WTC11 (cell line): ENCODE measurements around the gene RBSN. TPM values are rescaled to one million over a fixed set of nuclear protein-coding genes. Genes with fewer than 3 reads are reported as not detected.
A peak's percentile ranks its signal among the peaks of the same experiment; 100 is the strongest.

Experiments
- ATF1 ChIP-seq: sonication (generic); formaldehyde crosslinking; IDR thresholded peaks from 2 replicates; pipeline ENCODE4 v1.8.1; 2023; ENCODE audit warnings: mild to moderate bottlenecking, moderate library complexity, missing genetic modification reagents
- CREB1 ChIP-seq: sonication (generic); formaldehyde crosslinking; IDR thresholded peaks from 2 replicates; pipeline ENCODE4 v1.8.0; 2023; ENCODE audit warnings: mild to moderate bottlenecking, missing genetic modification reagents
- CREM ChIP-seq: sonication (generic); formaldehyde crosslinking; IDR thresholded peaks from 2 replicates; pipeline ENCODE4 v1.8.1; 2022; ENCODE audit warnings: mild to moderate bottlenecking, missing genetic modification reagents, moderate library complexity
- ELF4 ChIP-seq: sonication (generic); formaldehyde crosslinking; IDR thresholded peaks from 2 replicates; pipeline ENCODE4 v1.8.1; 2022; ENCODE audit warnings: low read depth, mild to moderate bottlenecking, moderate library complexity, missing genetic modification reagents
- EMX1 ChIP-seq: fragments of 250-450 bp; sonication (Bioruptor Pico); IDR thresholded peaks from 2 replicates; pipeline ENCODE4 v1.8.0; 2021; ENCODE audit warnings: mild to moderate bottlenecking
- FOXJ3 ChIP-seq: sonication (generic); formaldehyde crosslinking; IDR thresholded peaks from 2 replicates; pipeline ENCODE4 v1.9.0; 2021; ENCODE audit warnings: missing genetic modification reagents, mild to moderate bottlenecking, borderline replicate concordance
- JAZF1 ChIP-seq: fragments of 250-450 bp; sonication (Bioruptor Pico); IDR thresholded peaks from 2 replicates; pipeline ENCODE4 v1.9.0; 2021; ENCODE audit warnings: moderate library complexity, mild to moderate bottlenecking, inconsistent platforms
- NR3C1 ChIP-seq: sonication (generic); formaldehyde crosslinking; conservative IDR thresholded peaks from 2 replicates; pipeline ENCODE4 v1.8.1; 2023; ENCODE audit warnings: low read depth, mild to moderate bottlenecking, missing genetic modification reagents
- OVOL2 ChIP-seq: fragments of 250-450 bp; sonication (Bioruptor Pico); IDR thresholded peaks from 2 replicates; pipeline ENCODE4 v1.9.0; 2021; ENCODE audit warnings: mild to moderate bottlenecking, borderline replicate concordance
- SP1 ChIP-seq: sonication (generic); formaldehyde crosslinking; conservative IDR thresholded peaks from 2 replicates; pipeline ENCODE4 v1.8.1; 2022; ENCODE audit warnings: missing genetic modification reagents
- TCF7 ChIP-seq: sonication (generic); formaldehyde crosslinking; IDR thresholded peaks from 2 replicates; pipeline ENCODE4 v1.8.0; 2022; ENCODE audit warnings: mild to moderate bottlenecking, low read depth, missing genetic modification reagents, moderate library complexity
- TEAD1 ChIP-seq: sonication (generic); formaldehyde crosslinking; IDR thresholded peaks from 2 replicates; pipeline ENCODE4 v1.8.0; 2022; ENCODE audit warnings: mild to moderate bottlenecking, missing genetic modification reagents
- TP53 ChIP-seq: sonication (generic); formaldehyde crosslinking; IDR thresholded peaks from 2 replicates; pipeline ENCODE4 v1.8.1; 2023; ENCODE audit warnings: mild to moderate bottlenecking, missing genetic modification reagents
- ZNF263 ChIP-seq: sonication (generic); formaldehyde crosslinking; IDR thresholded peaks from 2 replicates; pipeline ENCODE4 v1.8.1; 2022; ENCODE audit warnings: low read depth, mild to moderate bottlenecking, moderate library complexity, missing genetic modification reagents
- ZNF396 ChIP-seq: fragments of 250-450 bp; sonication (Bioruptor Pico); IDR thresholded peaks from 2 replicates; pipeline ENCODE4 v1.8.0; 2021; ENCODE audit warnings: mild to moderate bottlenecking, moderate library complexity, borderline replicate concordance
- ZNF423 ChIP-seq: fragments of 250-450 bp; sonication (Bioruptor Pico); IDR thresholded peaks from 2 replicates; pipeline ENCODE4 v2.1.2; 2022; ENCODE audit warnings: mild to moderate bottlenecking, moderate library complexity
- total RNA-seq: library from RNA; stranded (reverse); gene quantifications from 3 replicates; pipeline ENCODE4 v1.2.3, GENCODE V29; 2021
- TF ChIP-seq, protein P1 (sequence below): sonication (generic); formaldehyde crosslinking; IDR thresholded peaks from 2 replicates; pipeline ENCODE4 v1.8.0; 2022; ENCODE audit warnings: missing genetic modification reagents
- TF ChIP-seq, protein P2 (sequence below): sonication (generic); formaldehyde crosslinking; conservative IDR thresholded peaks from 2 replicates; pipeline ENCODE4 v1.8.1; 2022; ENCODE audit warnings: mild to moderate bottlenecking, missing genetic modification reagents
- TF ChIP-seq, protein P3 (sequence below): fragments of 250-450 bp; sonication (Bioruptor Pico); IDR thresholded peaks from 2 replicates; pipeline ENCODE4 v2.1.2; 2022; ENCODE audit warnings: mild to moderate bottlenecking, moderate library complexity
- TF ChIP-seq, protein P4 (sequence below): sonication (generic); formaldehyde crosslinking; IDR thresholded peaks from 2 replicates; pipeline ENCODE4 v1.8.0; 2022; ENCODE audit warnings: mild to moderate bottlenecking, missing genetic modification reagents
- TF ChIP-seq, protein P5 (sequence below): fragments of 200-600 bp; IDR thresholded peaks from 2 replicates; pipeline ENCODE4 v1.8.0; 2022; ENCODE audit warnings: antibody characterized with exemption
- TF ChIP-seq, protein P6 (sequence below): sonication (generic); formaldehyde crosslinking; conservative IDR thresholded peaks from 2 replicates; pipeline ENCODE4 v1.8.1; 2023; ENCODE audit warnings: mild to moderate bottlenecking, low read depth, missing genetic modification reagents, moderate library complexity
- TF ChIP-seq, protein P7 (sequence below): sonication (generic); formaldehyde crosslinking; IDR thresholded peaks from 2 replicates; pipeline ENCODE4 v1.8.1; 2023; ENCODE audit warnings: mild to moderate bottlenecking, moderate library complexity, missing genetic modification reagents
- TF ChIP-seq, protein P8 (sequence below): sonication (generic); formaldehyde crosslinking; IDR thresholded peaks from 2 replicates; pipeline ENCODE4 v1.8.0; 2022; ENCODE audit warnings: mild to moderate bottlenecking, missing genetic modification reagents
- TF ChIP-seq, protein P9 (sequence below): sonication (generic); formaldehyde crosslinking; IDR thresholded peaks from 2 replicates; pipeline ENCODE4 v1.8.1; 2022; ENCODE audit warnings: low read depth, mild to moderate bottlenecking, moderate library complexity, missing genetic modification reagents, borderline replicate concordance

Gene RBSN
- total RNA-seq, 1 experiment from 2014 or later = 24.2 TPM

DNA sequence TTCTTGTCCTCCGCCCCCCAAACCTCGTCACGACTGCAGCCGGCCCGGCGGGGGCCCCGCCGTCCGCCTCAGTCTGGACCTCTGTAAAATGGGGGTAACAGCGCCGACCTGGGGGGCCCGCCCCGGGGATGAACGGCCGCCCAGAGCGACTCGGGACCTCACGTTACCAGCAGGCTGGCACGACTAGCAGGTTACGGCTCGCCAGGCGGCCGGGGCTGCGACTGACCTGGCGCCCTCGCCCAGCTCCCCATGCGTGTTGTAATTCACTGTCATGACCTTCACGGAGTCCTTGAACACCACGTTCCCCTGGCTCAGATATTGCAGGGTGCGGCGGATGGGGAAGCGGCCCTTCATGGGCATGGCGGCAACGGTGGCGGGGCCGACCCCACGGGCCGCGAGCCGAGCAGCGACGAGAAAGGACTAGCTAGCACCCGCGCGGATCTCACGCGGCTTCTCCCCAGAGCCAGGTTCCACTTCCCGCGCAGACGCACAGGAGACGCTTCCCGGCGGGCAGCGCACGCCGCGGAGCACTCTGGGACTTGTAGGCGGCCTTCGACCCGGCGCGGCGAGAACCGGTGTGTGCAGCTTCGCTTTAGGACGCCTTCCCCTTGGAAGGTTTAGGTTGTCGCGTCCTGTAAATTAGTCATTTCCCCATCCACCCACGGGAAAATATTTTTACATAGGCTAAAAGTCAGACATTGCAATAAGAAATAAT is 34.0 kb downstream of the RBSN start, which contains the start of gene MRPS25 (continued):
- TF ChIP-seq, protein P1, sequence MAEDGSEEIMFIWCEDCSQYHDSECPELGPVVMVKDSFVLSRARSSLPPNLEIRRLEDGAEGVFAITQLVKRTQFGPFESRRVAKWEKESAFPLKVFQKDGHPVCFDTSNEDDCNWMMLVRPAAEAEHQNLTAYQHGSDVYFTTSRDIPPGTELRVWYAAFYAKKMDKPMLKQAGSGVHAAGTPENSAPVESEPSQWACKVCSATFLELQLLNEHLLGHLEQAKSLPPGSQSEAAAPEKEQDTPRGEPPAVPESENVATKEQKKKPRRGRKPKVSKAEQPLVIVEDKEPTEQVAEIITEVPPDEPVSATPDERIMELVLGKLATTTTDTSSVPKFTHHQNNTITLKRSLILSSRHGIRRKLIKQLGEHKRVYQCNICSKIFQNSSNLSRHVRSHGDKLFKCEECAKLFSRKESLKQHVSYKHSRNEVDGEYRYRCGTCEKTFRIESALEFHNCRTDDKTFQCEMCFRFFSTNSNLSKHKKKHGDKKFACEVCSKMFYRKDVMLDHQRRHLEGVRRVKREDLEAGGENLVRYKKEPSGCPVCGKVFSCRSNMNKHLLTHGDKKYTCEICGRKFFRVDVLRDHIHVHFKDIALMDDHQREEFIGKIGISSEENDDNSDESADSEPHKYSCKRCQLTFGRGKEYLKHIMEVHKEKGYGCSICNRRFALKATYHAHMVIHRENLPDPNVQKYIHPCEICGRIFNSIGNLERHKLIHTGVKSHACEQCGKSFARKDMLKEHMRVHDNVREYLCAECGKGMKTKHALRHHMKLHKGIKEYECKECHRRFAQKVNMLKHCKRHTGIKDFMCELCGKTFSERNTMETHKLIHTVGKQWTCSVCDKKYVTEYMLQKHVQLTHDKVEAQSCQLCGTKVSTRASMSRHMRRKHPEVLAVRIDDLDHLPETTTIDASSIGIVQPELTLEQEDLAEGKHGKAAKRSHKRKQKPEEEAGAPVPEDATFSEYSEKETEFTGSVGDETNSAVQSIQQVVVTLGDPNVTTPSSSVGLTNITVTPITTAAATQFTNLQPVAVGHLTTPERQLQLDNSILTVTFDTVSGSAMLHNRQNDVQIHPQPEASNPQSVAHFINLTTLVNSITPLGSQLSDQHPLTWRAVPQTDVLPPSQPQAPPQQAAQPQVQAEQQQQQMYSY (CRISPR knock-in tag) = no peak
- TF ChIP-seq, protein P2, sequence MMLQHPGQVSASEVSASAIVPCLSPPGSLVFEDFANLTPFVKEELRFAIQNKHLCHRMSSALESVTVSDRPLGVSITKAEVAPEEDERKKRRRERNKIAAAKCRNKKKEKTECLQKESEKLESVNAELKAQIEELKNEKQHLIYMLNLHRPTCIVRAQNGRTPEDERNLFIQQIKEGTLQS (CRISPR knock-in tag) = no peak
- TF ChIP-seq, protein P3, sequence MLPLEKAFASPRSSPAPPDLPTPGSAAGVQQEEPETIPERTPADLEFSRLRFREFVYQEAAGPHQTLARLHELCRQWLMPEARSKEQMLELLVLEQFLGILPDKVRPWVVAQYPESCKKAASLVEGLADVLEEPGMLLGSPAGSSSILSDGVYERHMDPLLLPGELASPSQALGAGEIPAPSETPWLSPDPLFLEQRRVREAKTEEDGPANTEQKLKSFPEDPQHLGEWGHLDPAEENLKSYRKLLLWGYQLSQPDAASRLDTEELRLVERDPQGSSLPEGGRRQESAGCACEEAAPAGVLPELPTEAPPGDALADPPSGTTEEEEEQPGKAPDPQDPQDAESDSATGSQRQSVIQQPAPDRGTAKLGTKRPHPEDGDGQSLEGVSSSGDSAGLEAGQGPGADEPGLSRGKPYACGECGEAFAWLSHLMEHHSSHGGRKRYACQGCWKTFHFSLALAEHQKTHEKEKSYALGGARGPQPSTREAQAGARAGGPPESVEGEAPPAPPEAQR (CRISPR knock-in tag) = no peak
- TF ChIP-seq, protein P4, sequence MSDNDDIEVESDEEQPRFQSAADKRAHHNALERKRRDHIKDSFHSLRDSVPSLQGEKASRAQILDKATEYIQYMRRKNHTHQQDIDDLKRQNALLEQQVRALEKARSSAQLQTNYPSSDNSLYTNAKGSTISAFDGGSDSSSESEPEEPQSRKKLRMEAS = peak; percentile 92
- TF ChIP-seq, protein P5, sequence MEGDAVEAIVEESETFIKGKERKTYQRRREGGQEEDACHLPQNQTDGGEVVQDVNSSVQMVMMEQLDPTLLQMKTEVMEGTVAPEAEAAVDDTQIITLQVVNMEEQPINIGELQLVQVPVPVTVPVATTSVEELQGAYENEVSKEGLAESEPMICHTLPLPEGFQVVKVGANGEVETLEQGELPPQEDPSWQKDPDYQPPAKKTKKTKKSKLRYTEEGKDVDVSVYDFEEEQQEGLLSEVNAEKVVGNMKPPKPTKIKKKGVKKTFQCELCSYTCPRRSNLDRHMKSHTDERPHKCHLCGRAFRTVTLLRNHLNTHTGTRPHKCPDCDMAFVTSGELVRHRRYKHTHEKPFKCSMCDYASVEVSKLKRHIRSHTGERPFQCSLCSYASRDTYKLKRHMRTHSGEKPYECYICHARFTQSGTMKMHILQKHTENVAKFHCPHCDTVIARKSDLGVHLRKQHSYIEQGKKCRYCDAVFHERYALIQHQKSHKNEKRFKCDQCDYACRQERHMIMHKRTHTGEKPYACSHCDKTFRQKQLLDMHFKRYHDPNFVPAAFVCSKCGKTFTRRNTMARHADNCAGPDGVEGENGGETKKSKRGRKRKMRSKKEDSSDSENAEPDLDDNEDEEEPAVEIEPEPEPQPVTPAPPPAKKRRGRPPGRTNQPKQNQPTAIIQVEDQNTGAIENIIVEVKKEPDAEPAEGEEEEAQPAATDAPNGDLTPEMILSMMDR = no peak
- TF ChIP-seq ZNF423 (CRISPR knock-in tag) = no peak
- 0 out of 2 replicates have a peak, but pooled peaks have one; percentile 40 for TF ChIP-seq SP1 (CRISPR knock-in tag)
- TF ChIP-seq, protein P6, sequence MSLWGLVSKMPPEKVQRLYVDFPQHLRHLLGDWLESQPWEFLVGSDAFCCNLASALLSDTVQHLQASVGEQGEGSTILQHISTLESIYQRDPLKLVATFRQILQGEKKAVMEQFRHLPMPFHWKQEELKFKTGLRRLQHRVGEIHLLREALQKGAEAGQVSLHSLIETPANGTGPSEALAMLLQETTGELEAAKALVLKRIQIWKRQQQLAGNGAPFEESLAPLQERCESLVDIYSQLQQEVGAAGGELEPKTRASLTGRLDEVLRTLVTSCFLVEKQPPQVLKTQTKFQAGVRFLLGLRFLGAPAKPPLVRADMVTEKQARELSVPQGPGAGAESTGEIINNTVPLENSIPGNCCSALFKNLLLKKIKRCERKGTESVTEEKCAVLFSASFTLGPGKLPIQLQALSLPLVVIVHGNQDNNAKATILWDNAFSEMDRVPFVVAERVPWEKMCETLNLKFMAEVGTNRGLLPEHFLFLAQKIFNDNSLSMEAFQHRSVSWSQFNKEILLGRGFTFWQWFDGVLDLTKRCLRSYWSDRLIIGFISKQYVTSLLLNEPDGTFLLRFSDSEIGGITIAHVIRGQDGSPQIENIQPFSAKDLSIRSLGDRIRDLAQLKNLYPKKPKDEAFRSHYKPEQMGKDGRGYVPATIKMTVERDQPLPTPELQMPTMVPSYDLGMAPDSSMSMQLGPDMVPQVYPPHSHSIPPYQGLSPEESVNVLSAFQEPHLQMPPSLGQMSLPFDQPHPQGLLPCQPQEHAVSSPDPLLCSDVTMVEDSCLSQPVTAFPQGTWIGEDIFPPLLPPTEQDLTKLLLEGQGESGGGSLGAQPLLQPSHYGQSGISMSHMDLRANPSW = no peak
- peak; percentile 72; the same call in 1 of the 2 replicates for TF ChIP-seq TCF7
- TF ChIP-seq ZNF263 (CRISPR knock-in tag) = no peak
- no peak for TF ChIP-seq ATF1 (CRISPR knock-in tag)
- no peak for TF ChIP-seq ELF4 (CRISPR knock-in tag)
- TF ChIP-seq, protein P7, sequence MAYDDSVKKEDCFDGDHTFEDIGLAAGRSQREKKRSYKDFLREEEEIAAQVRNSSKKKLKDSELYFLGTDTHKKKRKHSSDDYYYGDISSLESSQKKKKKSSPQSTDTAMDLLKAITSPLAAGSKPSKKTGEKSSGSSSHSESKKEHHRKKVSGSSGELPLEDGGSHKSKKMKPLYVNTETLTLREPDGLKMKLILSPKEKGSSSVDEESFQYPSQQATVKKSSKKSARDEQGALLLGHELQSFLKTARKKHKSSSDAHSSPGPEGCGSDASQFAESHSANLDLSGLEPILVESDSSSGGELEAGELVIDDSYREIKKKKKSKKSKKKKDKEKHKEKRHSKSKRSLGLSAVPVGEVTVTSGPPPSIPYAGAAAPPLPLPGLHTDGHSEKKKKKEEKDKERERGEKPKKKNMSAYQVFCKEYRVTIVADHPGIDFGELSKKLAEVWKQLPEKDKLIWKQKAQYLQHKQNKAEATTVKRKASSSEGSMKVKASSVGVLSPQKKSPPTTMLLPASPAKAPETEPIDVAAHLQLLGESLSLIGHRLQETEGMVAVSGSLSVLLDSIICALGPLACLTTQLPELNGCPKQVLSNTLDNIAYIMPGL (CRISPR knock-in tag) = no peak
- no peak for TF ChIP-seq ZNF396
- TF ChIP-seq CREB1 (CRISPR knock-in tag) = no peak
- TF ChIP-seq TP53 = no peak
- peak; percentile 56; the same call in 1 of the 2 replicates for TF ChIP-seq CREM (CRISPR knock-in tag)
- TF ChIP-seq JAZF1 (CRISPR knock-in tag) = no peak
- TF ChIP-seq TEAD1 = peak; percentile 22; the same call in 1 of the 2 replicates
- TF ChIP-seq, protein P8, sequence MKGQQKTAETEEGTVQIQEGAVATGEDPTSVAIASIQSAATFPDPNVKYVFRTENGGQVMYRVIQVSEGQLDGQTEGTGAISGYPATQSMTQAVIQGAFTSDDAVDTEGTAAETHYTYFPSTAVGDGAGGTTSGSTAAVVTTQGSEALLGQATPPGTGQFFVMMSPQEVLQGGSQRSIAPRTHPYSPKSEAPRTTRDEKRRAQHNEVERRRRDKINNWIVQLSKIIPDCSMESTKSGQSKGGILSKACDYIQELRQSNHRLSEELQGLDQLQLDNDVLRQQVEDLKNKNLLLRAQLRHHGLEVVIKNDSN = 0 out of 2 replicates have a peak, but pooled peaks have one; percentile 38
- TF ChIP-seq NR3C1 = no peak
- TF ChIP-seq, protein P9, sequence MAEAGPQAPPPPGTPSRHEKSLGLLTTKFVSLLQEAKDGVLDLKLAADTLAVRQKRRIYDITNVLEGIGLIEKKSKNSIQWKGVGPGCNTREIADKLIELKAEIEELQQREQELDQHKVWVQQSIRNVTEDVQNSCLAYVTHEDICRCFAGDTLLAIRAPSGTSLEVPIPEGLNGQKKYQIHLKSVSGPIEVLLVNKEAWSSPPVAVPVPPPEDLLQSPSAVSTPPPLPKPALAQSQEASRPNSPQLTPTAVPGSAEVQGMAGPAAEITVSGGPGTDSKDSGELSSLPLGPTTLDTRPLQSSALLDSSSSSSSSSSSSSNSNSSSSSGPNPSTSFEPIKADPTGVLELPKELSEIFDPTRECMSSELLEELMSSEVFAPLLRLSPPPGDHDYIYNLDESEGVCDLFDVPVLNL (CRISPR knock-in tag) = no peak
- no peak for TF ChIP-seq OVOL2
- TF ChIP-seq EMX1 (CRISPR knock-in tag) = 0 out of 2 replicates have a peak, but pooled peaks have one; percentile 63
- TF ChIP-seq FOXJ3 = no peak
